Measurements from ENCODE around the gene USP43. TPM values are rescaled to one million over a fixed set of nuclear protein-coding genes. Genes with fewer than 3 reads are reported as not detected.
"Not testable (repeated sequence)": the region's sequence is repeated elsewhere in the genome, so short reads cannot be mapped to it uniquely, and the experiment has no call there.

Gene USP43
- total RNA-seq, 1 experiment from 2014 or later, result 4.2 TPM

DNA sequence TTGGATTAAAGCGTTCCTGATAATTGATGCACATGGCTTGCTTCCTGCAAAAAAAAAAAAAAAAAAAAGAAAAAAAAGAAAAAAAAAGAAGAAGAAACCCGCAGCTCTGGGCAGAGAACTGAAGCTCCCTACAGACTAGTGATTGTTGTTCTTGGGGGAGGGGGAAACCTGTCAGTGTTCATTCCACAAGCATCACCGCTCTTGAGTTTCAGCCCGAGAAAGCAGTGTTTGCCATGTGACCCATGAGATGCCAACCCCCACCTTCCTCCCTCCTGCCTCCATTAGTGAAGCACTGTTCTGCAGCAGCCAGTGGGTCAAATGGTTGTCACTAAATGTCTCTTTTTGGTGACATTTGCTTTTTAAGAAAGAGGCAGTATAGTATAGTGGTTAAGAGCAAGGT, 1.7 kb downstream of the USP43 start:
- DNase-seq (ENCODE audit: low read depth), result peak; percentile 34
- in situ Hi-C loops (cut with HindIII; ENCODE audit: low pct_unique_long_range_greater_than_20kb, low sequenced_read_pairs), result no loop called here

DNA sequence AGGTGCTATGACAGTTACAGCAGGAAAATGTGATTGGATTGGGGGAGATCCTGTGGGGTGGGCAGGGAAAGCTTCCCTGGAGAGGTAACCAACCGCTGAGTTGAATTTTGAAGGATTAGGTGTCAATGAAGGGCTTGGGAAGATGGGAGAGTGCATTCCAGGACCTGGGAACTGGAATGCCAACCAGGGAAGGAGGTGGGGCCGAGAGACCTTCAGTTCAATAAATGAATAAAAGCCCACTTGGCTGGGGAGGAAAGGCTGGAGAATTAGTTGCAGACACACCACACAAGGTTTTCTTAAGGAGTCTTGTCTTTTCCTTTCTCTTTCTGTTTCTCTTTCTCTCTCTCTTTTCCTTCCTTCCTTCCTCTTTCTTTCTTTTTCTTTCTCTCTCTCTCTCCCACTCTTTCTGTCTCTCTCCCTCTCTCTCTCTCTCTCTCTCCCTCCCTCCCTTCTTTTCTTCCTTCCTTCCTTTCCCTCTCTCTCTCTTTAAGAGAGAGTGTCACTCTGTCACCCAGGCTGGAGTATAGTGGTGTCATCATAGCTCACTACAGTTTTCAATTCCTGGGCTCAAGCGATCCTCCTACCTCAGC, 3.3 kb downstream of the USP43 start:
- no peak for DNase-seq (ENCODE audit: low read depth)
- in situ Hi-C loops (cut with HindIII; ENCODE audit: low pct_unique_long_range_greater_than_20kb, low sequenced_read_pairs), result no loop called here

DNA sequence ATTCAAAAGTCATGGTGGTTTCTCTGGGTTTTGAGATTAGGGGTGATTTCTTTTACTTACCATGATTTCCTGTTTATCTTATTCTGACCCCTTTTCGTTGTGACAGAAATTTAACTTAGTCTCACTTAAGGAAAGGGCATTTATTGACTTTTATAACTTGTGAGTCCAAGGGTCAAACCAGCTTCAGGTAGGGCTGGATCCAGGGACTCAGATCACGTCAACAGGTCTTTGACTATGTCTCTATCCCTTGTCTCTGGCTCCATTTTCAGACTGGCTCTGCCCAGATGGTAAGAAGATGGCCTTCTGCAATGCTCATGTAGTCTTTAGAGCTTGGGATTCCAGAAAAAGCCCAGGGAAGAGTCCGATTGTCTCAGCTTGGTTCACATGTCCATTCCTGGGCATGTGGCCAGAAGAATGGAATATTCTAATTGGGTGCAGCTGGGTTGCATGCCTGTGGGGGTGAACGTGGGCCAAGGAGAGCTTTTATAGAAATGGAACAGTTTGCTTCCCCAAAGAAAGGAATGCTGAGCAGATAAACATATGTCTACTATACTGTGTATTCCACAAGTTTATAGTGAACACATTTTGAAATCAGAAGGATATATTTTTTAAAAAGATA, 13.4 kb downstream of the USP43 start:
- in situ Hi-C loops (cut with HindIII; ENCODE audit: low pct_unique_long_range_greater_than_20kb, low sequenced_read_pairs), result no loop called here
- DNase-seq (ENCODE audit: low read depth), result no peak

DNA sequence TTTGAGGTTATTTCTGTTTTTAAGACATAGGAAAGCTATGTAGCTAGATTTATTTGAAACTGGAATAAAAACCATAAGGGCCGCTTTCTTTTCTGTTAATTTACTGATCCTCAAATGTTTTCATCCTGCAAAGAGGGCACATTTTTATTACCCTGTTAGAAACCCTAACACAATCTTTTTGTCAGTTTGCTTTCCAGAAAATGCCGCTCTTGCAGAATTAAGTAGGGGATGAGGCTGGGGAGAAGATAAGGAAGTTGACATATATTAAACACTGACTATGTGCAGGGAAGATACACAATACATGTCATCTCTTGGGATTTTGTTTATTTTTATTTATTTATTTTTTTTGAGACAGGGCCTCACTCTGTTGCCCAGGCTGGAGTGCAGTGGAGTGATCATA, 15.7 kb downstream of the USP43 start:
- DNase-seq (ENCODE audit: low read depth), result no peak
- in situ Hi-C loops (cut with HindIII; ENCODE audit: low pct_unique_long_range_greater_than_20kb, low sequenced_read_pairs), result no loop called here

DNA sequence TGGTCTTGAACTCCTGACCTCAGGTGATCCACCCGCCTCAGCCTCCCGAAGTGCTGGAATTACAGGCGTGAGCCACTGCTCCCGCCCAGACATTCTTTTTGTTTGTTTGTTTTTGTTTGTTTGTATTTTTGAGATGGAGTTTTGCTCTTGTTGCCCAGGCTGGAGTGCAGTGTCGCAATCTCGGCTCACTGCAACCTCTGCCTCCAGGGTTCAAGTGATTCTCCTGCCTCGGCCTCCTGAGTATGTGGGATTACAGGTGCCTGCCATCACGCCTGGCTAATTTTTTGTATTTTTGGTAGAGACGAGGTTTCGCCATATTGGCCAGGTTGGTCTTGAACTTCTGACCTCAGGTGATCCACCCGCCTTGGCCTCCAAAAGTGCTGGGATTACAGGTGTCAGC, 18.2 kb downstream of the USP43 start:
- DNase-seq (ENCODE audit: low read depth); in situ Hi-C loops (cut with HindIII; ENCODE audit: low pct_unique_long_range_greater_than_20kb, low sequenced_read_pairs): not testable (repeated sequence)

DNA sequence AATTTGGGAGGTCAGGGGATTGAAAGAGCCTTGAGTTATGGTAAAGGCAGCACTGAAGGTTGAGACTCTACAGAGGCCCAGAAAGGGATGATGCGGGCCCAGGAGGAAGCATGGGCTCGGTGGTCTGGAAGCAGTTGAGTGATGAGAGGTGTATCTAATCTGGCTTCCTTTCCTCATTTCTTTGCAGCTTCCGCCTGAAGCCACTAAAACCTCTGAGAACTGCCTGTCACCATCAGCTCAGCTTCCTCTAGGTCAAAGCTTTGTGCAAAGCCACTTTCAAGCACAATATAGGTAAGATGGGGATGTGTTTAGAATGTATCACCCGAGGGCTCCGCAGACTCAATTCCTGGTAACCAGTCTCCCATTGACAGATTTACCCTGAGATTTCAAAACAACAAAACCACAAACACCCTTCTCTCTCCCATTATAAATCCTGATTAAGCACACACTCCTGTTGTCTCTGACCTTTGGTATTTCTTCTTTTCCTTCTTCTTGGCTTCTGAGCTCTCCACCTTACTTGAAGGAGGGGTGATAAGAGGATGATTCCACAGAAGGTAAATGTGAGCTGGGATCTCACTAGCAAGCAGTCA, 21.2 kb downstream of the USP43 start:
- in situ Hi-C loops (cut with HindIII; ENCODE audit: low pct_unique_long_range_greater_than_20kb, low sequenced_read_pairs), result no loop called here

DNA sequence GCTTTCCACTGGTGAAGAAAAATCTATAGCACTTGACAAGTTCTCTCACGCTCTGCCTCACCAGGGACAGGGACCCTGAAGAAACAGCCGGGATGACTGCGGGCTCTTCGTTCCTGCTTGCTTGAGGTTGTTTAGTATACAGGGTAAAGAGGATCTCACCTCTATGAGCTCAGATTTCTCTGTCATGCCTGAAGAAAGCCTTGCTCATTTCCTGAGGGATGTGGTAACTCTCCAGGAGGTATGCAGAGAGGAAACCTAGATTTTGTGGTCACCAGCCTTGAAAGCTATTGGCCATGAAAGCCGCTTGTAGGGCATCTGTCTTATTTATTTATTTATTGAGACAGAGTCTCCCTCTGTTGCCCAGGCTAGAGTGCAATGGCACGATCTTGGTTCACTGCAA, 23.2 kb downstream of the USP43 start:
- in situ Hi-C loops (cut with HindIII; ENCODE audit: low pct_unique_long_range_greater_than_20kb, low sequenced_read_pairs), result no loop called here
- no peak for DNase-seq (ENCODE audit: low read depth)

More for the DNA sequence above, 21.2 kb downstream of the USP43 start:
- no peak for DNase-seq (ENCODE audit: low read depth)

DNA sequence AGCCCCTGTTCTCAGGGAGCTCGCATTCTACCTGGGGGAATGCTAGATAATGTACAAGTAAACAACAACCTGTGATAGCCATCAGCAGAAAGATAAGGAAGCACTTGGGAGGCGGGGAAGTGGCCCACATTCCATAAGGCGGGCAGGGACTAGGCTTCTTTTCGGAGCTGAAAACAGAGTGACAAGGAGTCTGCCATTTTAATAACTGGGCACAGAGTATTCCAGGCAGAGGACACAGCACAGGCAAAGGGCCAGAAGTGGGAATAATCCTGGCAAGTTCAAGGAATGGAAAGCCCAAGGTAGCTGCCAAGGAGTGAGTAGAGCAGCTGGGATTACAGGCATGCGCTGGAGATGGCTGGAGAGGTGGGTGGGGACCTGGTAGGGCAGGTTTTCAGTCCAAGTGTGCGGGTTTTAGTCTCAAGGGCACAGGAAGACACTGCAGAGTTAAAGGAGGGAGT, 24.3 kb downstream of the USP43 start:
- in situ Hi-C loops (cut with HindIII; ENCODE audit: low pct_unique_long_range_greater_than_20kb, low sequenced_read_pairs), result no loop called here

DNA sequence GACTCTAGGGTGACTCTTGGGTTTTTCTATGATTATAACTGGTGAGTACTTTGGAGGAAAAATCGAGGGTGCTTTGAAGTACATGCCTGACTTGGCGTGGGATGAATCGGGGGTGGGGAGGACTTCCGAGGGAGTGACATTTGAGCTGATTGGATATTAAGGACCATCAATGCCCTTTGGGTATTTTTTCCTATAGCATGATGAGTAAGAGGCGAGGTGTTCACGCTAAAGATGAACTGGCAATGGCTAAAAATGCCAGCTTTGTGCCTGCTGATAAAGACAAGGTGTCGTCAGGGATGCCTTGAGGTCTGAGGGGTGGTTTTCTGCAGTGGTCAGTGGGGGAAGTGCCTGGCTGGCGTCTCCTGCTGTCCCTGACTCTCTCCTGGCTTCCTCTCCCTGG, 25.3 kb downstream of the USP43 start:
- in situ Hi-C loops (cut with HindIII; ENCODE audit: low pct_unique_long_range_greater_than_20kb, low sequenced_read_pairs), result no loop called here

More for the DNA sequence above, 24.3 kb downstream of the USP43 start:
- no peak for DNase-seq (ENCODE audit: low read depth)

DNA sequence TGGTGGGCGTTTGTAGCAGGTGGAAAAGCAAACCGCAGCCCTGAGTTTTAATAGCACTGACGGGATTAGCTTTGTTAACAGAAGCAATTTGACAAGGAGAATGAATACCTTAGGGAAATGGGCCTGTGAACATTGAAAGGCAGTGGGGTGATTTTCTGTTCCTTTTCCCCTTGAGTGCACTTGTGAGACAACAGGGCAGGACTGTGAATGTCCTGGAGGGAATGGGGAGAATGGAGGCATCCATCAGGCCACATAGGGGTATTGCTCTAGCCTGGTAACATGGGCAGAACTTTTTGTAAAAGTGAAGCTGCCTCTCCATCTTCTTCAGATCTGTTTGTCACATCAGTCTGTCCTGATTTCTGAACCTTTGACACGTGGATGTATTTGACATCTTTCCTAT, 26.2 kb downstream of the USP43 start:
- DNase-seq (ENCODE audit: low read depth), result no peak
- in situ Hi-C loops (cut with HindIII; ENCODE audit: low pct_unique_long_range_greater_than_20kb, low sequenced_read_pairs), result no loop called here

More for the DNA sequence above, 25.3 kb downstream of the USP43 start:
- DNase-seq (ENCODE audit: low read depth), result no peak

DNA sequence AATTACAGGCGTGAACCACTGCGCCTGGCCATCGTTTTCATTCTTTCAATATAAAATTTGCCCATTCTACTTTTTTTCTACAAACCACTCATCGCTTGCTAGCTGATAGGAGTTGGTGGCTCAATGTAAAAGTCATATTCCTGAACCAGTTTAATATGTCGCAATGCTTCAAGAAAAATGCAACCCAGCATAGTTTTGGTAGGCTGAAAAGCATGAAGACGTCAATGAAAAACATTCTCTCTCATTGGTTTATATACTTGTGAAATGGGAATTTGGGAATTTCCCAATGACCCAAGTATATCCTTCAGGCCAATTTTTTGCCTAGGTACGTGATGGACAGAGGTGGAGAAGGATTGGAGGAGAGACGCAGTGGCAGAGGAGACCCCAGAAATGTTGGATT, 26.9 kb downstream of the USP43 start:
- in situ Hi-C loops (cut with HindIII; ENCODE audit: low pct_unique_long_range_greater_than_20kb, low sequenced_read_pairs), result no loop called here
- no peak for DNase-seq (ENCODE audit: low read depth)

DNA sequence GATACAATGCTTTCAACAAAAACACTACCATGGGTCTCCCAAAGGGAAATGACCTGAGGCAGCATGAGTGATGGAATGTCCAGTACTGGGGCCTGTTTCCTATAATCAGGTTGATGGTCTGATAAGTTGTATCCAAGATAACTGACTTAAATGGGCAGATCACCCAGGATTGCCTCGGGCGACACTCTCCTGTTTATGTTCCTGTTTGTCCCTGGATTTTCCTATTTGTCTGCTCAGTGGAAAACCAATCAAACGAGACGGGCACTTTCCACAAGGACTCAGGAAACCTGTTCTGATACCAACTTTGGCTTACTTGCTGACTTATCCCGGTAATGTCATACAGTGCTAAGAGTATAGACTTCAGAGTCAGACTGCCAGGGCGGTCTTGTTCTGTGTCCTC, 27.4 kb downstream of the USP43 start:
- in situ Hi-C loops (cut with HindIII; ENCODE audit: low pct_unique_long_range_greater_than_20kb, low sequenced_read_pairs), result no loop called here

DNA sequence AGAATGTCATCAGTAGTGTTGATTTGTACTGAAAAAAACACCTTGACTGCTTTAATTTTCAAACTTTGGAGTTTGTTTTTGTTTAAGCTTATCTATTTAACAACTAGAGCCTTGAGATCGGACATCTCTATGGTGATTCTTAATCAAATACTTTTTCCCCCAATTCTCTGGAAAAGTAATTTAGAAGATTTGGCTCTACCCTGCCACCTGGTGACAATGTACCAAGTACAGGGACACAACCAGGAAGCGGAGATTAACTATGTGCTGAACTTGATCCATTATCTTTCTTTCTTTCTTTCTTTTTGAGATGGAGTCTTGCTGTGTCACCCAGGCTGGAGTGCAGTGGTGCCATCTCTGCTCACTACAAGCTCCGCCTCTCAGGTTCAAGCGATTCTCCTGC, 30.8 kb downstream of the USP43 start:
- DNase-seq (ENCODE audit: low read depth), result no peak
- in situ Hi-C loops (cut with HindIII; ENCODE audit: low pct_unique_long_range_greater_than_20kb, low sequenced_read_pairs), result no loop called here

More for the DNA sequence above, 27.4 kb downstream of the USP43 start:
- no peak for DNase-seq (ENCODE audit: low read depth)

DNA sequence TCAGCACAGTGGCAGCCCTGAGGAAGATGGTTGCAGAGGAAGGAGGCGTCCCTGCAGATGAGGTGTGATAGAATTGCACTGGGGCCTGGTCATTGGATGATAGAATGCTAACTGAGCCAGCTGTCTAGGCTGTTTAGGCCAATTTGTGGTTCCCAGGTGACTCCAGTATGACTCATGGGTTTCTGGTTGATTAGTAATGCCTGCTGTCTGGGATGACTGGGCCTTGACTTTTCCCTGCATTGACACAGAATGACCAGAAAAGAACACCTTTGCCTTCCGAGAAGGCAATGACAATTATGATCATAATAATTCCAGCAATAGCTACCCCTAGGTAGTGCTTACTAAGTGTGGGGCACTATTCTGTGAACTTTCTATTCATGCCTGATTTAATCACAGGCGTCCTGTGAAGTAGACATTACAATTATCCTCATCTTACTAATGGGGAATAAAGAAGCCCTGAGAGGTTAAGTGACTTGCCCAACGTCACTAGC, 31.5 kb downstream of the USP43 start:
- peak; percentile 83 for DNase-seq (ENCODE audit: low read depth)
- in situ Hi-C loops (cut with HindIII; ENCODE audit: low pct_unique_long_range_greater_than_20kb, low sequenced_read_pairs), result no loop called here

DNA sequence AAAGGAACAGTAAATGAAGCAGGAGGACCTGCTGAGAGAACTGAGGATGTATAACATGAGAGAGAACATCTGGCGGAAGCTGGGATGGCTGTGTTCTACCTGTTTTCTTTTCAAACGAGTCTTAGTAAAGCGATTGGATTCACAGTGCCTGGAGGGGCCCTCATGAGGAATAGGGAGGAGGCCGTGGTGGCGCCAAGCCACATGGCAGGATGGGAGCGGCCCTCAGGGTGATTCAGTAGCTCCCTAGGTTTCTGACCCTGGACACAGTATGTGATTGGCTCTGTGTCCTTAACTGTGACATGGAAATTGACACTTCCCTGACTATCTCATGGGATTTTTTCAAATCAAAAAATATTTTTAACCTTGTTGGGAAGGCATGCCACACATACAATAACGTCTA, 32.1 kb downstream of the USP43 start:
- in situ Hi-C loops (cut with HindIII; ENCODE audit: low pct_unique_long_range_greater_than_20kb, low sequenced_read_pairs), result no loop called here
- DNase-seq (ENCODE audit: low read depth), result peak; percentile 22

DNA sequence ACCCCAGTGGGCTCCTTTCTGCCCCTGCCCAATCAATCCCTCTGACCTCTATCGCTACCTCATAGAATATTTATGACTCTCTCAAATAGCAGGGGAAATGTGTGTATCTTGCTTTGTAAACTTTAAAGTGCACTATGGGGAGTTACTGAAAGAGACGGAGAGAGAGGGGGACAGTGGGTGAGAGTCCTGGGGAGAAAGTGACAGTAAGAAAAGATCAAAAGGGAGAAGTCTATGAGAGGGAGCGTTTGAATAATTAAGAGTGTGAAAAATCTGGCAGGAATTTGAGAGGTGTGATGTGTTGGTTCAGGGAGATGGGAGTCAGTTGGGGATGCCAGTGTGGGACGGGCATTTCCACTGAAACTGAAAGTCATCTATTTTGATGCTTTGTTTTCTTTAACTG, 32.6 kb downstream of the USP43 start:
- DNase-seq (ENCODE audit: low read depth), result no peak
- in situ Hi-C loops (cut with HindIII; ENCODE audit: low pct_unique_long_range_greater_than_20kb, low sequenced_read_pairs), result no loop called here

DNA sequence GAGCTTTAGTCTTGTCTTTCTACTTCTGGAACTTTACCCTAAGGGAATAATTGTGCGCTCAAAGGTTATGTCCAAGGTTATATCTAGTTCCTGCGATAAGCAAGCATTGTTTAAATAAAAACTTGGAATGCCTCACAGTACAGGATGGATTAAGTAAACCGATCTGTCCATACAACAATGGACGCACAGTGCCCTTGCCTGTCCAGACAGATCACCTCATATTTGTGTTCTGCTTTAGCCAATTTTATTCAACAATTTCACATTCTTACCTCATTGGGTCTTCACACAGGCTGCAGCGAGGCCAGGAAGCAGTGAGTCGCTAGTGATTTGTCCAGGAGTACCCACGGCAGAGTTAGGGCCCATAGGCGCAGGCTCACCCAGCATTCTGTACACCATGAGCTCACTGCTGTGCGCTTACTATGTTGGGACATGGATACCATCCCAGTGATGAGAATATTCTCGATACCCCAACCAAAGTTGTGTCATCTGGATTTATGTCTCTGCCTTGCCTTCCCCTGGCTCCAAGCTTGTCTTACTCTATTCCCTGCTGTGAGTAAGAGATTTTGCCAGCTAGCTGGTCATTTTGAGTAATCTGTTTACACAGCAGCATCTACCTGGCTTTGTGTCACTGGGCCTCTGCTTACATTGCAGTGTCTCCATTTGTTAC, 39.8 kb downstream of the USP43 start:
- in situ Hi-C loops (cut with HindIII; ENCODE audit: low pct_unique_long_range_greater_than_20kb, low sequenced_read_pairs), result no loop called here
- no peak for DNase-seq (ENCODE audit: low read depth)

DNA sequence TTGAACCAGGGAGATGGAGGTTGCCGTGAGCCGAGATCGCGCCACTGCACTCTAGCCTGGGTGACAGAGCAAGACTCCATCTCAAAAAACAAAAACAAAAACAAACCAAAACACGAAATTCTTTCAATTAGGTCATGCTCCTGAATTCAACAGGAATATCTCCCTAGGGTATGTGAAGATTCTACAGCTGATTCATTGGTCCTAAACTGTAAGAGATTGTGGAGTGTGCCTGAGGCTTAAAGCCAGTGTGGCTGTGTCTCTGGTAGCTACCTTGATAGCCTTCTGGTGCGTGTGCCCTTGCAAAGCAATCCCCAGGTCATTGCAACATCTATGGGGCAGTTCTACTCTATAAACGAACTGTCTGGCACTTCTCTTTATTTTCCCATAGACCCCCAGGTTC, 48.4 kb downstream of the USP43 start:
- in situ Hi-C loops (cut with HindIII; ENCODE audit: low pct_unique_long_range_greater_than_20kb, low sequenced_read_pairs), result no loop called here

More for the DNA sequence above, 48.4 kb downstream of the USP43 start:
- no peak for DNase-seq (ENCODE audit: low read depth)
